A549 (cell line): ENCODE results near the gene ZNF385B.

Experiments
- CTCF ChIP-seq: fragments of >200 bp; sonication (Bioruptor Twin); formaldehyde crosslinking; IDR thresholded peaks from 3 replicates; pipeline ENCODE4 v1.5.1; 2016
- EP300 ChIP-seq, 2 experiments: fragments of >200 bp; sonication (Bioruptor Twin); formaldehyde crosslinking; IDR thresholded peaks; 2 replicates in 1 of 2; 3 replicates in 1 of 2; pipeline ENCODE4 v1.6.1; 2016 to 2017

- TF ChIP-seq EP300 (IDR thresholded peaks at IDR 0.05) (no peak), CTCF (no peak)
Observed at GRCh38 chr2:179444056-179444455, 417.4 kb downstream of the ZNF385B start.
